Fibroblast of the conjunctiva (primary cell): ENCODE results near the gene FAM234A.
"Not testable (repeated sequence)": the region's sequence is repeated elsewhere in the genome, so short reads cannot be mapped to it uniquely, and the experiment has no call there.

Experiments
- DNase-seq: peaks from one replicate; pipeline ENCODE4 v3.0.0-alpha.2; 2010; ENCODE audit warnings: low read depth

Gene FAM234A

GRCh38 chr16:230351-230750, 4.3 kb upstream of the FAM234A start:
- DNase-seq: not testable (repeated sequence)

GRCh38 chr16:230949-231348, 3.7 kb upstream of the FAM234A start:
- no peak for DNase-seq

- DNase-seq: no peak
These were observed 5.3 kb downstream of the FAM234A start for GRCh38 chr16:239948-240277.

GRCh38 chr16:240559-240958, 5.9 kb downstream of the FAM234A start:
- DNase-seq: no peak

GRCh38 chr16:242281-242680, 7.7 kb downstream of the FAM234A start:
- no peak for DNase-seq

GRCh38 chr16:243348-243747, 8.7 kb downstream of the FAM234A start:
- no peak for DNase-seq

GRCh38 chr16:245105-245504, 10.5 kb downstream of the FAM234A start:
- no peak for DNase-seq

GRCh38 chr16:247027-247426, 12.4 kb downstream of the FAM234A start:
- DNase-seq: no peak

GRCh38 chr16:249431-249830, 14.8 kb downstream of the FAM234A start:
- DNase-seq: no peak

- no peak for DNase-seq
These were observed 18.0 kb downstream of the FAM234A start for GRCh38 chr16:252366-253337.

- no peak for DNase-seq
These were observed 19.2 kb downstream of the FAM234A start for GRCh38 chr16:253833-254232.

GRCh38 chr16:254461-254860, 19.8 kb downstream of the FAM234A start:
- no peak for DNase-seq

GRCh38 chr16:255183-255582, 20.6 kb downstream of the FAM234A start:
- DNase-seq: no peak

- DNase-seq: not testable (repeated sequence)
These were observed 23.5 kb downstream of the FAM234A start for GRCh38 chr16:258091-258490.

GRCh38 chr16:259226-259625, 24.6 kb downstream of the FAM234A start:
- no peak for DNase-seq

- DNase-seq: no peak
These were observed 25.2 kb downstream of the FAM234A start for GRCh38 chr16:259814-260253.

- no peak for DNase-seq
These were observed 25.7 kb downstream of the FAM234A start for GRCh38 chr16:260326-260725.

GRCh38 chr16:261031-261691, 26.5 kb downstream of the FAM234A start:
- DNase-seq: no peak

GRCh38 chr16:262121-262745, 27.6 kb downstream of the FAM234A start:
- DNase-seq: no peak

GRCh38 chr16:263182-263774, 28.7 kb downstream of the FAM234A start:
- DNase-seq: no peak

- DNase-seq: no peak
These were observed 29.3 kb downstream of the FAM234A start for GRCh38 chr16:263944-264343.

- no peak for DNase-seq
These were observed 29.9 kb downstream of the FAM234A start for GRCh38 chr16:264440-264951.
